ENCODE data around the gene SRPX2. TPM values are rescaled to one million over a fixed set of nuclear protein-coding genes. Genes with fewer than 3 reads are reported as not detected.
A peak's percentile ranks its signal among the peaks of the same experiment; 100 is the strongest.

The SRPX2 gene
- total RNA-seq, 1 donor from 2014 or later = 9.0 TPM

DNA sequence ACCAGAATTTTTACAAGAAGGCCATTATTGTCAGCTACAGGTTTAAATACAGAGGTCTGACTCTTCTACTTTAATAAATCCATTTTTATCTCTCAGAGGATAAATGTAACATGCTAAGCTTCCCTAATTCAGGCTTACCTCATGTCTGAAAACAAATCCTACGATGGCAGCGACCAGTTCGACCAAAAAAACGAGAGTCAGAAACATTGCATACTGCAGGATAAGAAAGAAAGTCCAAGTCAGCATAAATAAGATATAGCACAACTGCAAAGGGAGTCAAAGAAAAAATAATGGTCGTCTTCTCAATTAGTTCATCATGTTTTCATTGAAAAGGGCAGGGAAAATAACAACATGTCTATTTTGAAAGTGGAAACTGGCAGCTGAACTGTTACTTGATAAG is 9.0 kb upstream of the SRPX2 start:
- TF ChIP-seq, protein P1, sequence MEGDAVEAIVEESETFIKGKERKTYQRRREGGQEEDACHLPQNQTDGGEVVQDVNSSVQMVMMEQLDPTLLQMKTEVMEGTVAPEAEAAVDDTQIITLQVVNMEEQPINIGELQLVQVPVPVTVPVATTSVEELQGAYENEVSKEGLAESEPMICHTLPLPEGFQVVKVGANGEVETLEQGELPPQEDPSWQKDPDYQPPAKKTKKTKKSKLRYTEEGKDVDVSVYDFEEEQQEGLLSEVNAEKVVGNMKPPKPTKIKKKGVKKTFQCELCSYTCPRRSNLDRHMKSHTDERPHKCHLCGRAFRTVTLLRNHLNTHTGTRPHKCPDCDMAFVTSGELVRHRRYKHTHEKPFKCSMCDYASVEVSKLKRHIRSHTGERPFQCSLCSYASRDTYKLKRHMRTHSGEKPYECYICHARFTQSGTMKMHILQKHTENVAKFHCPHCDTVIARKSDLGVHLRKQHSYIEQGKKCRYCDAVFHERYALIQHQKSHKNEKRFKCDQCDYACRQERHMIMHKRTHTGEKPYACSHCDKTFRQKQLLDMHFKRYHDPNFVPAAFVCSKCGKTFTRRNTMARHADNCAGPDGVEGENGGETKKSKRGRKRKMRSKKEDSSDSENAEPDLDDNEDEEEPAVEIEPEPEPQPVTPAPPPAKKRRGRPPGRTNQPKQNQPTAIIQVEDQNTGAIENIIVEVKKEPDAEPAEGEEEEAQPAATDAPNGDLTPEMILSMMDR (IDR thresholded peaks at IDR 0.05; ENCODE audit: insufficient read depth, low read length, severe bottlenecking) = no peak
- DNase-seq (ENCODE audit: low read depth) (no peak), FAIRE-seq (no peak)
- Histone ChIP-seq H3K4me3 (ENCODE audit: low read depth, low read length) (no peak overlapping the region), H3K27me3 (ENCODE audit: control insufficient read depth, insufficient read depth, low read length) (no peaks in the 10 kb centered on the region), H3K36me3 (ENCODE audit: control insufficient read depth, insufficient read depth, low read length) (no peaks in the 10 kb centered on the region)

GRCh38 chrX:100635989-100636320 is 8.0 kb upstream of the SRPX2 start:
- TF ChIP-seq, protein P1 (IDR thresholded peaks at IDR 0.05; ENCODE audit: insufficient read depth, low read length, severe bottlenecking) = no peak
- DNase-seq (ENCODE audit: low read depth) = no peak
- Histone ChIP-seq H3K4me3 (ENCODE audit: low read depth, low read length) (peak overlapping the region; percentile 67), H3K27me3 (ENCODE audit: control insufficient read depth, insufficient read depth, low read length) (no peaks in the 10 kb centered on the region), H3K36me3 (ENCODE audit: control insufficient read depth, insufficient read depth, low read length) (no peaks in the 10 kb centered on the region)
- FAIRE-seq = no peak

DNA sequence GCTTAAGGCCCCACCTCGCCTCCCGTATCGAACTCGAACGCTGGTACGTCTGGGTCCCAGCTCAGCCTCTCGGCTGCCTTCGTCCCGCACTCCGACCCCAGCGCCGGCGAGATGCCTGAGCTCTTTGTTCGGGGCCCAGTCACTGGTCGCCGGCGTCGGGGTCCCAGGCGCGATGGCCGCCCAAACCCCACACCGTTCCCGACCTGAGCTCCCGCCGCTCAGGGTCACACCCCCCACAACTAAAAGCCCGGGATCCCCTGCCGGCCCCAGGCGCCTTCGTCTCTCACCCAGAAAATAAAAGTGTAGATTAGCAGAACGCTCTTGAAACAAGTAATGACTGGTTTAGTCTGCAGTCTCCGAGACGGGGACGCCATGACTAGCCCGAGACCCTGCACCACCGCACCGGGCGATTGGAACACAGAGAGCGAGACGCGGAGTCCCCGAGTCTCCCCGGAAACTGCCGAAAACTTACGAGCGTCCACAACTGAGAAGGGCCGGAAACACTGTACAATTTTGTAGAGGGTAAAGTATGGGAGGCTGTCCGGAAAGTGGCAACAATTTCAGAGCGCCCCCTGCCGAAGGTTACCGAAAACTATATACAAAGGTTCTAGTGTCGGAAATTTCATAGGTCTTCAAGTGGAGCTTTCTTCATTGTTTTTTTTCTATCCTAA is 7.5 kb upstream of the SRPX2 start, which contains the start of gene TSPAN6:
Gene TSPAN6, minus strand, starts transcription at position 486 of the 671 bp plus-strand sequence. Its CDS starts 112 bp downstream, at position 374.
- FAIRE-seq = no peak
- no peaks in the 10 kb centered on the region for H3K36me3 ChIP-seq (ENCODE audit: control insufficient read depth, insufficient read depth, low read length)
- H3K4me3 ChIP-seq (ENCODE audit: low read depth, low read length) = peak within 1 kb of the TSS; percentile 67
- TF ChIP-seq, protein P1 (IDR thresholded peaks at IDR 0.05; ENCODE audit: insufficient read depth, low read length, severe bottlenecking) = peak; percentile 51
- DNase-seq (ENCODE audit: low read depth) = peak; percentile 75
- H3K27me3 ChIP-seq (ENCODE audit: control insufficient read depth, insufficient read depth, low read length) = no peaks in the 10 kb centered on the region

DNA sequence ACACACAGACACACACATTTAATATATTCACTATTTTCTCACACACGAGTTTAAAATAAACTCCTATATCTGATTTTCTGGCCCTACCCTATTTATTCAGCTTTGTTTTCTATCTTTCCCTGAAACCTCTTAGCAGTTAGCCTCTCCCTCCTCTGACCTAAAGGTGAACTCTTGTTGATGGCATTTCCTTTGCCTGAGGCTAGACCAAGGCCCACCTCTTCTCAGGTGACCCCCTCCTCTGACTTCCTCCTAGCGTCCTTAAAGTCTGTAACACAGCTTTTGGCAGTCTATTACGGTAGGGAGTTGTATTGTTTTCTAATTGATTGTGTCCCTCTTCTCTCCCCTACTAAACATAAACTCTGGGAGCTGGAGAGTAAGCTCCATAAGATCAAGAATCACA is 1.7 kb upstream of the SRPX2 start:
- Histone ChIP-seq H3K4me3 (ENCODE audit: low read depth, low read length) (no peak overlapping the region), H3K36me3 (ENCODE audit: control insufficient read depth, insufficient read depth, low read length) (no peaks in the 10 kb centered on the region), H3K27me3 (ENCODE audit: control insufficient read depth, insufficient read depth, low read length) (no peaks in the 10 kb centered on the region)
- no peak for FAIRE-seq
- DNase-seq (ENCODE audit: low read depth) = peak; percentile 56
- TF ChIP-seq, protein P1 (IDR thresholded peaks at IDR 0.05; ENCODE audit: insufficient read depth, low read length, severe bottlenecking) = no peak

GRCh38 chrX:100643212-100643611 is 787 bp upstream of the SRPX2 start:
- Histone ChIP-seq H3K27me3 (ENCODE audit: control insufficient read depth, insufficient read depth, low read length) (no peaks in the 10 kb centered on the region), H3K4me3 (ENCODE audit: low read depth, low read length) (no peak overlapping the region), H3K36me3 (ENCODE audit: control insufficient read depth, insufficient read depth, low read length) (no peaks in the 10 kb centered on the region)
- DNase-seq (ENCODE audit: low read depth) (peak; percentile 88), FAIRE-seq (no peak)
- TF ChIP-seq, protein P1 (IDR thresholded peaks at IDR 0.05; ENCODE audit: insufficient read depth, low read length, severe bottlenecking) = no peak

DNA sequence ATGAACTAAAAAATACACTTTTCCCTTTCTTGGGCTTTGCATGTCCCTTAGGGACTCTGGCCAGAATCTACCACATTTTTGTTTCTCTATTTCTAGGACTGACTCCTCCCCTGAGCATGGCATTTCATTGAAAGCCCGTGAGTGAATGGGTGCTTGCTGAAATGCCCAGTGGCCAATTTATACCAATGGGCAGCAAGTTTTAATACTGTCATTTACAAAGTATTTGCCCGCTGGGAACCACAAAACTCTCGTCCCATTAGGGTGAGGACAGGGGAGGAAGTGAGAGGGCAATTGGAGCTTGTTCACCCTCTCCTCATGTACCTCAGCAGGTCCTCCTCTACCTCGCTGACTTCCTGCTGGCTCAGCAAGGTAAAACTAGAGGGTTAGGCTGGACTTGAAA is 1.1 kb downstream of the SRPX2 start:
- Histone ChIP-seq H3K36me3 (ENCODE audit: control insufficient read depth, insufficient read depth, low read length) (no peaks in the 10 kb centered on the region), H3K27me3 (ENCODE audit: control insufficient read depth, insufficient read depth, low read length) (no peaks in the 10 kb centered on the region), H3K4me3 (ENCODE audit: low read depth, low read length) (no peak overlapping the region)
- TF ChIP-seq, protein P1 (IDR thresholded peaks at IDR 0.05; ENCODE audit: insufficient read depth, low read length, severe bottlenecking) = no peak
- FAIRE-seq = no peak
- peak; percentile 54 for DNase-seq (ENCODE audit: low read depth)

All from bronchial epithelial cell (primary cell).